GM12873 (cell line): ENCODE measurements around the gene PDLIM4.

Source experiments
- TF ChIP-seq, protein P1 (sequence below): IDR thresholded peaks from 2 replicates; pipeline ENCODE4 v1.5.1; 2012; ENCODE audit warnings: low read depth, mild to moderate bottlenecking, moderate library complexity, low read length, control low read depth; ENCODE audit not compliant: insufficient read depth; ENCODE audit errors: missing control alignments

PDLIM4 gene

DNA sequence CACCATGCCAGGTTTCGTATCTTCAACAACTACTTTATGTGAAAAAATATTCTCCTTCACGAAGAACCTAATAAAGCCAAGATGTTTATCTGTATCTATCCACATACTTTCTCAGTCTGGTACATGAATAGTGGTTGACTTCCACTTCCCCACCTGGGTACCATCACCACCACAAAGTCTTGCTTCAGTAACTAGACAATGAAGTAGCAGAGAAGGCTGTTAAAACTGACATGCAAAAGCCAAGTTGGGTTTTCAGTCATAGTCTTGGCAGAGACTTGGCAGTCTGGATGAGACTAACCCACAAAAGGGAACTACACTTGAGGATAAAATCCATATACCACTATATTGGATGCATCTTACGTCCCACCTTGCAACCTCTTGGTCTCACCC is 34.9 kb upstream of the PDLIM4 start:
- TF ChIP-seq, protein P1, sequence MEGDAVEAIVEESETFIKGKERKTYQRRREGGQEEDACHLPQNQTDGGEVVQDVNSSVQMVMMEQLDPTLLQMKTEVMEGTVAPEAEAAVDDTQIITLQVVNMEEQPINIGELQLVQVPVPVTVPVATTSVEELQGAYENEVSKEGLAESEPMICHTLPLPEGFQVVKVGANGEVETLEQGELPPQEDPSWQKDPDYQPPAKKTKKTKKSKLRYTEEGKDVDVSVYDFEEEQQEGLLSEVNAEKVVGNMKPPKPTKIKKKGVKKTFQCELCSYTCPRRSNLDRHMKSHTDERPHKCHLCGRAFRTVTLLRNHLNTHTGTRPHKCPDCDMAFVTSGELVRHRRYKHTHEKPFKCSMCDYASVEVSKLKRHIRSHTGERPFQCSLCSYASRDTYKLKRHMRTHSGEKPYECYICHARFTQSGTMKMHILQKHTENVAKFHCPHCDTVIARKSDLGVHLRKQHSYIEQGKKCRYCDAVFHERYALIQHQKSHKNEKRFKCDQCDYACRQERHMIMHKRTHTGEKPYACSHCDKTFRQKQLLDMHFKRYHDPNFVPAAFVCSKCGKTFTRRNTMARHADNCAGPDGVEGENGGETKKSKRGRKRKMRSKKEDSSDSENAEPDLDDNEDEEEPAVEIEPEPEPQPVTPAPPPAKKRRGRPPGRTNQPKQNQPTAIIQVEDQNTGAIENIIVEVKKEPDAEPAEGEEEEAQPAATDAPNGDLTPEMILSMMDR, result no peak

- TF ChIP-seq, protein P1, result no peak
Observed at GRCh38 chr5:132223861-132224260, 33.6 kb upstream of the PDLIM4 start.

GRCh38 chr5:132224716-132225115 is 32.8 kb upstream of the PDLIM4 start:
- TF ChIP-seq, protein P1, result no peak

- TF ChIP-seq, protein P1, result no peak
Observed at GRCh38 chr5:132225165-132226032, 32.1 kb upstream of the PDLIM4 start.

DNA sequence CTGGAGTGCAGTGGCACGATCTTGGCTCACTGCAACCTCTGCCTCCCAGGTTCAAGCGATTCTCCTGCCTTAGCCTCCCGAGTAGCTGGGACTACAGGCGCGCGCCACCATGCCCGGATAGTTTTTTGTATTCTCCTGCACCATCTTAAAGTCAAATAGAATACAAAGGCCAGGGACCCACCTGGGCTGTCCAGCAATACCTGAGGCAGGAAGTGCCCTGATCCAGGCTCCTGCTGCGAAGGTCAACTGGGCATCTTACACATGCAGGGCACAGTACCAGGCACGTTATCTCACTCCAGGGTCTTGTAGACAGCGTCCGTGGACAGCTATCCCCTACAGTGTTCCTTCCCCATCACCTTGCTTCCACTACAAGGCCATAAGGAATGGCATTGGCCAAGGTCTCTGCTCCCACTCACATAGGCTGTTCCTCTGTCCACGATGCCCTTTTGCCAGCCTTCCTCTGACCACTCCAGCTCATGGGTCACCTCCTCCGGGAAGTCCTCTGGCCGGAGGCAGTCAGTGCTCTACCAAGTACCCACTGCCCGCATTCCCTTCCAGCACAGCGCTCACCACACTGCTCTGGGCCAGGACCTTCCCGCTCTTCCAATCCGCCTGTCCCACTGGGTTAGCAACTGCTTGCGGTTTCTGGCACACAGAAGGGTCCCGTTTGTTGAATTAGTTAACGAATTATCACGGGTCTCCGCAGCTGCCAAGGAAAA is 30.8 kb upstream of the PDLIM4 start:
- TF ChIP-seq, protein P1, result no peak

DNA sequence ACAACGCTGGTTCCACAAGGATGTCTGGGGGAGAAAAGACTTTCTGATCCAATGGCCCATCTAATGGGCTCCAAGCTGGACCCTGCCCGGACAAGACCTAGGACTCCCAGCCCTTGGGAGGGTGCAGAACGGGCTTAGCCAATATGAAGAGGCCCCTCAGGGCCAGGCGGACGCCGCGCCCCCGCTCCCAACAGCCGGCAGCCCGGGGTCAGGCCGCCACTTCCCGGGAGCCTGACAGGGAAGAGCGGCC is 30.3 kb upstream of the PDLIM4 start:
- TF ChIP-seq, protein P1, result no peak

- TF ChIP-seq, protein P1, result no peak
Observed at GRCh38 chr5:132227485-132228240, 29.8 kb upstream of the PDLIM4 start, which contains the start of gene P4HA2. Gene P4HA2 (minus strand): TSS chr5:132227853. CDS start chr5:132218626, 9,227 bp downstream.
